ENCODE data around the gene MAP3K21.

- TF ChIP-seq, protein P1, sequence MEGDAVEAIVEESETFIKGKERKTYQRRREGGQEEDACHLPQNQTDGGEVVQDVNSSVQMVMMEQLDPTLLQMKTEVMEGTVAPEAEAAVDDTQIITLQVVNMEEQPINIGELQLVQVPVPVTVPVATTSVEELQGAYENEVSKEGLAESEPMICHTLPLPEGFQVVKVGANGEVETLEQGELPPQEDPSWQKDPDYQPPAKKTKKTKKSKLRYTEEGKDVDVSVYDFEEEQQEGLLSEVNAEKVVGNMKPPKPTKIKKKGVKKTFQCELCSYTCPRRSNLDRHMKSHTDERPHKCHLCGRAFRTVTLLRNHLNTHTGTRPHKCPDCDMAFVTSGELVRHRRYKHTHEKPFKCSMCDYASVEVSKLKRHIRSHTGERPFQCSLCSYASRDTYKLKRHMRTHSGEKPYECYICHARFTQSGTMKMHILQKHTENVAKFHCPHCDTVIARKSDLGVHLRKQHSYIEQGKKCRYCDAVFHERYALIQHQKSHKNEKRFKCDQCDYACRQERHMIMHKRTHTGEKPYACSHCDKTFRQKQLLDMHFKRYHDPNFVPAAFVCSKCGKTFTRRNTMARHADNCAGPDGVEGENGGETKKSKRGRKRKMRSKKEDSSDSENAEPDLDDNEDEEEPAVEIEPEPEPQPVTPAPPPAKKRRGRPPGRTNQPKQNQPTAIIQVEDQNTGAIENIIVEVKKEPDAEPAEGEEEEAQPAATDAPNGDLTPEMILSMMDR (optimal IDR thresholded peaks at IDR 0.05 in 1 of 3, IDR thresholded peaks at IDR 0.05 in 1 of 3, conservative IDR thresholded peaks at IDR 0.05 in 1 of 3; ENCODE audit: extremely low read depth in 1 of 3, insufficient read depth in 2 of 3, low read length in 3 of 3), result no peak
- no peak for TF ChIP-seq EZH2 (IDR thresholded peaks at IDR 0.05; ENCODE audit: low read length)
Observed at GRCh38 chr1:233367057-233367803, 39.7 kb downstream of the MAP3K21 start.

Measured in keratinocyte (primary cell).